NCI-H69 (cell line): ENCODE data around the gene NUP214.

Experiments used
- DNase-seq: peaks from one replicate; lab custom pipeline; 2025; lab: John Stamatoyannopoulos, UW

Gene NUP214

GRCh38 chr9:131125288-131126058, at the start of gene NUP214:
TSS of gene NUP214 (plus strand) at chr9:131125586. CDS start at chr9:131125705, 119 bp downstream.
- DNase-seq = peak; percentile 99

- DNase-seq = no peak
These were observed 48.8 kb upstream of the NUP214 start for GRCh38 chr9:131076347-131077195.

- DNase-seq = no peak
These were observed 46.7 kb upstream of the NUP214 start for GRCh38 chr9:131078427-131079366.

GRCh38 chr9:131080589-131080988, 44.8 kb upstream of the NUP214 start:
- DNase-seq = no peak

GRCh38 chr9:131081868-131082267, 43.5 kb upstream of the NUP214 start:
- no peak for DNase-seq

GRCh38 chr9:131082774-131083512, 42.4 kb upstream of the NUP214 start:
- DNase-seq = no peak

- DNase-seq = no peak
These were observed 40.6 kb upstream of the NUP214 start for GRCh38 chr9:131084661-131085369.

- DNase-seq = no peak
These were observed 39.8 kb upstream of the NUP214 start for GRCh38 chr9:131085370-131086122.

- DNase-seq = peak; percentile 42
These were observed 38.0 kb upstream of the NUP214 start for GRCh38 chr9:131087354-131087893.

- DNase-seq = no peak
These were observed 35.2 kb upstream of the NUP214 start for GRCh38 chr9:131090025-131090787.

GRCh38 chr9:131091352-131091992, 33.9 kb upstream of the NUP214 start:
- peak; percentile 58 for DNase-seq

GRCh38 chr9:131092030-131092429, 33.4 kb upstream of the NUP214 start:
- no peak for DNase-seq

GRCh38 chr9:131092548-131093440, 32.6 kb upstream of the NUP214 start:
- no peak for DNase-seq

GRCh38 chr9:131094015-131094414, 31.4 kb upstream of the NUP214 start:
- no peak for DNase-seq

- DNase-seq = no peak
These were observed 30.8 kb upstream of the NUP214 start for GRCh38 chr9:131094622-131095021.

GRCh38 chr9:131095666-131096268, 29.6 kb upstream of the NUP214 start:
- no peak for DNase-seq
